ENCODE results near the gene ABCB7.
"Not testable (repeated sequence)": the region's sequence is repeated elsewhere in the genome, so short reads cannot be mapped to it uniquely, and the experiment has no call there.

Gene ABCB7

DNA sequence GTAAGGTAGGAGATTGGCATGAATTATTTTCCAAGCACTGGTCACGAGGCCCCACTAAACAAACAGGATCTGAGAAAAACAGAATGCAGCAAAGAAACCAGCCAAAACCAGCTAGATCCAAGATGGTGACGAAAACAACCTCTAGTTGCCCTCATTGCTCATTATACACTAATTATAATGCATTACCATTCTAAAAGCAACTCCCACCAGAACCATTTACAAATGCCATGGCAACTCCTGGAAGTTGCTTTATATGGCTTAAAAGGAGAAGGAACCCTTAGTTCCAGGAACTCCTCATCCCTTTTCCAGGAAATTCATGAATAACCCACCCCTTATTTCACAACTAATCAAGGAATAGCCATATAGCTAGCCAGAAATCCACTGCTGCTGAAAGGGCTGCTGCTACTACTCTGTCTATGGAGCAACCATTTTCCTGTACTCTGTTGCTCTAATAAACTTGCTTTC, 69.3 kb downstream of the ABCB7 start:
- no peak for DNase-seq

GRCh38 chrX:75084757-75085156, 71.3 kb downstream of the ABCB7 start:
- no peak for DNase-seq

DNA sequence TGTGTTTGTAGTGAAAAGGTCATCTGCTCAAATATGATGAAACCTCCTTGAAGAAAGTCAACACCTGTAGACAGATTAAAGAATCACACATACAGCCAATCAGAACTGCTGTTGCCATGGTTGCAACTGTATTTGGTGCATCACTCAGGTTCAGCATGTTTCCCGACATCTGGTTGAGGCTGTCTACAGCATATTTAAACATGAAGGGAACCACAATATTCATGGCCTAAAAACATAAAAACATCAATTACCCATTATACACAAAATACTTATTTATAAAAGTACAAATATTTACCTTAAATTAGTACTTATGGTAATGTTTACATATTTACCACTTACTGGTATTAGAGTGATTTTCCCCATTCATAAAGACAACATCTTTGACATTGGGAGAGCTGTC, 79.7 kb downstream of the ABCB7 start:
- no peak for DNase-seq

DNA sequence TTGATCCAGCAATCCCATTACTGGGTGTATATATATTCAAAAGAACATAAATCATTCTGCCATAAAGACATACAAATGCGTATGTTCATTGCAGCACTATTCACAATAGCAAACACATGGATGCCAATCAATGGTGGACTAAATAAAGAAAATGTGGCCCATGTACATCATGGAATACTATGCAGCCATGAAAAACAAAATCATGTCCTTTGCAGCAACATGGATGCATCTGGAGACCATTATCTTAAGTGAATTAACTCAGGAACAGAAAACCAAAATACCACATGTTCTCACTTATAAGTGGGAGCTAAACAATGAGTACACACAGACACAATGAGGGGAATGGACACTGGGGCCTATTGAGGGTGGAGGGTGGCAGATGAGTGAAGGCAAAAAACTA, 81.6 kb downstream of the ABCB7 start:
- no peak for DNase-seq

- no peak for DNase-seq
Measured at GRCh38 chrX:75071334-75071733, 84.7 kb downstream of the ABCB7 start.

- DNase-seq: no peak
Measured at GRCh38 chrX:75067931-75068330, 88.2 kb downstream of the ABCB7 start.

- no peak for DNase-seq
Measured at GRCh38 chrX:75061701-75062100, 94.4 kb downstream of the ABCB7 start.

DNA sequence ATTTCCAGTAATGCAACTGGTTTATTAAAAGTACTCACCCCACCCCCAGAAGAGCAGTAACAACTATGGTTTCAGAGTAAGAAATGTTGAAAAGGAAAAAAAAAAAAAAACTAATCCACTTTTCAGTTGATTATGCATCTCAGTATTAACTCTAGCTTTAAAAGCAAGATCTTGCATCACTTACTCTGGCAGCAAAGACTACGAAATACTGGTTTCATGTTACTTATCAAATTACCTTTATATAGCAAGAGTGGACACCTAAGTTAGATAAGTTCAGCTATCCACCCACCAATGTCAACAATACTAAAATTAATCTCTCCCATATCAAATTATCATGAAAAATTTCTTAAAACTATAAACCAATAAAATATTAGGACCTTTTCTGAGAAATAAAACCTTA, 105.0 kb downstream of the ABCB7 start:
- DNase-seq: no peak

DNA sequence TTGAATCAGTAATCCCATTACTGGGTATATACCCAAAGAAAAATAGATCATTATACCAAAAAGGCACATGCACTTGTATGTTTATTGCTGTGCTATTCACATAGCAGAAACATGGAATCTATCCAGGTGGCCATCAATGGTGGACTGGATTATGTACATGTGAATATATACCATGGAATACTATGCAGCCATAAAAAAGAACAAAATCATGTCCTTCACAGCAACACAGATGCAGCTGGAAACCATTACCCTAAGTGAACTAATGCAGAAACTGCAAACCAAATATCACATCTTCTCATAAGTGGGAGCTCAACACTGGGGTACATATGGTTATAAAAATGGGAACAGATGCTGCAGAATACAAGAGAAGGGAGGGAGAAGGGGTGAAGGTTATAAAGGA, 110.7 kb downstream of the ABCB7 start:
- DNase-seq: no peak

GRCh38 chrX:75044142-75044541, 111.9 kb downstream of the ABCB7 start:
- not testable (repeated sequence) for DNase-seq

DNA sequence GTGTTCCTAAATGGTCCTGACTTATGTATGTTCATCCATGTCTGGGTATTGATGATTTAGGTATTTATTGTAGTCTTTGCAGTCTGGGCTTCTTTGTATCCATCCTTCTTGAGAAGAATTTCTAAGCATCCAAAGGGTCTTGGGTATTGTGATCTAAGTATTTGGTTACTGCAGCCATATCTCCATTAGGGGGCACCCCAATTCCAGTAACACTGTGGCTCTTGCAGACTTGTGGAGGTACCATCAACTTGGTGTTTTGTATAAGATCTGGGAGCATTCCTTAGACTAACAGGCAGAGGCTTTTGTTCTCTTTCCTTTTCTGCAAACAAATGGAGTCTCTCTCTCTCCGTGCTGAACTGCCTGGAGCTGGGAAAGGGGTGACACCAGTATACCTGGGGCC, 117.2 kb downstream of the ABCB7 start:
- peak; percentile 1 for DNase-seq

Data from CD4-positive, alpha-beta T cell treated with Interleukin-17A for 1 hour (primary cell).